ENCODE data around the gene SPTBN1. TPM values are rescaled to one million over a fixed set of nuclear protein-coding genes. Genes with fewer than 3 reads are reported as not detected.

Gene SPTBN1
- total and polyA plus RNA-seq, 2 donors (not counting 3 experiments of a cell fraction or from before 2014, with no cell fraction given): 63.3 to 320 TPM

- dilution Hi-C loops (cut with MboI; ENCODE audit: extremely low pct_ligation_motif_present, low sequenced_read_pairs) (no loop called here), intact Hi-C loops (cut with micrococcal nuclease) (no loop called here)
- no TSS peak for BruUV-seq (replicated peaks)
- peaks cover 6% of the 10 kb centered on the region for H4K20me1 ChIP-seq (replicated peaks; ENCODE audit: control insufficient read depth, extremely low read depth, insufficient read depth, low read length)
- no peaks in the 10 kb centered on the region for H3K27me3 ChIP-seq (ENCODE audit: control insufficient read depth in 2 of 2, insufficient read depth in 2 of 2, low read length in 2 of 2)
- no peaks in the 10 kb centered on the region for H3K9me1 ChIP-seq (replicated peaks; ENCODE audit: control insufficient read depth, extremely low read depth, insufficient read depth, low read length)
- H3K4me1 ChIP-seq (ENCODE audit: control insufficient read depth, extremely low read depth, insufficient read depth, low read length): no peaks in the 10 kb centered on the region
- H3K9ac ChIP-seq (replicated peaks; ENCODE audit: extremely low read depth, insufficient read depth, low read length): no peak overlapping the region
- H3K9me3 ChIP-seq (replicated peaks; ENCODE audit: control insufficient read depth, insufficient read depth, low read length): no peaks in the 10 kb centered on the region
- DNase-seq (ENCODE audit: low read depth, low spot score) (no peak), FAIRE-seq (no peak)
- POLR2A ChIA-PET: no interaction called here
- CTCF ChIA-PET: interaction anchor here (1.6 to 2.4 kb wide), 2 partner anchors 10 to 406 kb away, joined by 4 to 7 read pairs; no protein-coding TSS in a partner anchor
- no peak overlapping the region for H3K27ac ChIP-seq (ENCODE audit: insufficient read depth, low read depth, low read length)
- TF ChIP-seq GATA2 (IDR thresholded peaks at IDR 0.05; ENCODE audit: insufficient read depth, insufficient read length, low read depth, low read length): no peak
- no peak for TF ChIP-seq JUN (IDR thresholded peaks at IDR 0.05; ENCODE audit: borderline replicate concordance, insufficient read depth, insufficient read length, low read depth)
- no peak for TF ChIP-seq FOS (IDR thresholded peaks at IDR 0.05; ENCODE audit: borderline replicate concordance, insufficient read depth, low read length)
- no peak for TF ChIP-seq CTCF (IDR thresholded peaks at IDR 0.05; ENCODE audit: extremely low read depth in 1 of 2, insufficient read depth in 1 of 2, low read depth in 1 of 2, low read length in 2 of 2)
- peaks cover 4% of the 10 kb centered on the region for H3K79me2 ChIP-seq (ENCODE audit: control insufficient read depth, insufficient read depth, low read length)
- no peak overlapping the region for H3K4me2 ChIP-seq (ENCODE audit: insufficient read depth, low read length)
- H3K36me3 ChIP-seq (ENCODE audit: control insufficient read depth in 2 of 2, extremely low read depth in 1 of 2, insufficient read depth in 2 of 2, low read length in 2 of 2): no peaks in the 10 kb centered on the region
- no peak overlapping the region for H2AFZ ChIP-seq (ENCODE audit: low read depth, low read length)
- no peak overlapping the region for H3K4me3 ChIP-seq (replicated peaks in 1 of 3; ENCODE audit: insufficient read depth in 1 of 3, low read depth in 1 of 3, low read length in 3 of 3)
Observed at GRCh38 chr2:54513363-54513715, 57.2 kb downstream of the SPTBN1 start.

DNA sequence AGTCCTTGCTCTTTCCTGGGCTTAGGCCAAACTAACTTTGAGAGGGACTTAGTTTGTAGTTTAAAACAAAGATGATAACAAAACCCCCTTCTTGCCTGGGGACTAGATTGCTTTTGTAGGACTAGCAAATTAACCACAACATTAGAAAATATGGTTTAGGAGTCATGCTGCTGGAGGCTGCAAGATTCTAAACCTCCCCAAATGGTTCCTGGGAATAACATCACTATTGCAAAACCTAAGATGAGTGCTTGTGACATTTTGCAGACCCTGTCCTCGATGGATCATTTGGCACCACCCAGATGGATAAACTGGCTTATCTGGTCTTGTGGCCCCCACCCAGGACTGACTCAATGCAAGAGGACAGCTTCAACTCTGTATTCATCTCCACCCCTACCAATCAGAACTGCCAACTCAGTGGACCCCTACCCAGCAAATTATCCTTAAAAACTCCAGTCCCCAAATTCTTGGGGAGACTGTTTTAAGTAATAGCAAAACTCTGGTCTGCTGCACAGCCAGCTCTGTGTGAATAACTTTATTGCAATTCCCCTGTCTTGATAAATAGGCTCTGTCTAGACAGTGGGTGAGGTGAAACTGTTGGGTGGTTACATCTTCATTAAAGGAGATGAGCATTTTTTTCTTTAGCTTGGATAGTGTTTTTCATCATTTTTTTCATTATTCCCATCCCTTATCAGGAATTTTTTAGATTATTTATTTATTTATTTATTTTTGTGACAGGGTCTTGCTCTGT lies 58.9 kb downstream of the SPTBN1 start:
- no peak for FAIRE-seq
- BruUV-seq (replicated peaks): no TSS peak
- no peak overlapping the region for H2AFZ ChIP-seq (ENCODE audit: low read depth, low read length)
- no peak overlapping the region for H3K27ac ChIP-seq (ENCODE audit: insufficient read depth, low read depth, low read length)
- H3K4me3 ChIP-seq (replicated peaks in 1 of 3; ENCODE audit: insufficient read depth in 1 of 3, low read depth in 1 of 3, low read length in 3 of 3): no peak overlapping the region
- no peaks in the 10 kb centered on the region for H3K4me1 ChIP-seq (ENCODE audit: control insufficient read depth, extremely low read depth, insufficient read depth, low read length)
- H3K79me2 ChIP-seq (ENCODE audit: control insufficient read depth, insufficient read depth, low read length): peaks cover 4% of the 10 kb centered on the region
- intact Hi-C loops (cut with micrococcal nuclease): no loop called here
- no peaks in the 10 kb centered on the region for H3K27me3 ChIP-seq (ENCODE audit: control insufficient read depth in 2 of 2, insufficient read depth in 2 of 2, low read length in 2 of 2)
- no peak overlapping the region for H3K9ac ChIP-seq (replicated peaks; ENCODE audit: extremely low read depth, insufficient read depth, low read length)
- dilution Hi-C loops (cut with MboI; ENCODE audit: extremely low pct_ligation_motif_present, low sequenced_read_pairs): no loop called here
- ChIA-PET CTCF (interaction anchor here (0.7 to 2.4 kb wide), 2 partner anchors 408 kb away, joined by 3 to 7 read pairs; no protein-coding TSS in a partner anchor), POLR2A (no interaction called here)
- H3K36me3 ChIP-seq (ENCODE audit: control insufficient read depth in 2 of 2, extremely low read depth in 1 of 2, insufficient read depth in 2 of 2, low read length in 2 of 2): no peaks in the 10 kb centered on the region
- peaks cover 6% of the 10 kb centered on the region for H4K20me1 ChIP-seq (replicated peaks; ENCODE audit: control insufficient read depth, extremely low read depth, insufficient read depth, low read length)
- no peaks in the 10 kb centered on the region for H3K9me1 ChIP-seq (replicated peaks; ENCODE audit: control insufficient read depth, extremely low read depth, insufficient read depth, low read length)
- no peak overlapping the region for H3K4me2 ChIP-seq (ENCODE audit: insufficient read depth, low read length)
- DNase-seq (ENCODE audit: low read depth, low spot score): no peak
- no peaks in the 10 kb centered on the region for H3K9me3 ChIP-seq (replicated peaks; ENCODE audit: control insufficient read depth, insufficient read depth, low read length)
- TF ChIP-seq, protein P1, sequence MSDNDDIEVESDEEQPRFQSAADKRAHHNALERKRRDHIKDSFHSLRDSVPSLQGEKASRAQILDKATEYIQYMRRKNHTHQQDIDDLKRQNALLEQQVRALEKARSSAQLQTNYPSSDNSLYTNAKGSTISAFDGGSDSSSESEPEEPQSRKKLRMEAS (IDR thresholded peaks at IDR 0.05; ENCODE audit: insufficient read depth, insufficient read length): no peak
- TF ChIP-seq JUN (IDR thresholded peaks at IDR 0.05; ENCODE audit: borderline replicate concordance, insufficient read depth, insufficient read length, low read depth) (no peak), FOS (IDR thresholded peaks at IDR 0.05; ENCODE audit: borderline replicate concordance, insufficient read depth, low read length) (no peak)
